ENCODE results near the gene SLC22A12. TPM values are rescaled to one million over a fixed set of nuclear protein-coding genes. Genes with fewer than 3 reads are reported as not detected.

SLC22A12 gene
- total and polyA plus RNA-seq, 2 donors (not counting 3 experiments of a cell fraction or from before 2014, with no cell fraction given) = not detected

GRCh38 chr11:64629103-64629502, 38.1 kb downstream of the SLC22A12 start:
- CTCF ChIA-PET = no interaction called here

More at GRCh38 chr11:64629103-64629502, 38.1 kb downstream of the SLC22A12 start:
- H3K27me3 ChIP-seq (ENCODE audit: control insufficient read depth in 2 of 2, insufficient read depth in 2 of 2, low read length in 2 of 2) = peaks cover 0 to 4% of the 10 kb centered on the region in 2 experiments
- H3K9ac ChIP-seq (replicated peaks; ENCODE audit: extremely low read depth, insufficient read depth, low read length) = no peak overlapping the region
- POLR2A ChIA-PET = no interaction called here
- no peaks in the 10 kb centered on the region for H3K79me2 ChIP-seq (ENCODE audit: control insufficient read depth, insufficient read depth, low read length)
- no peak for FAIRE-seq
- intact Hi-C loops (cut with micrococcal nuclease) = no loop called here
- H3K9me3 ChIP-seq (replicated peaks; ENCODE audit: control insufficient read depth, insufficient read depth, low read length) = no peaks in the 10 kb centered on the region
- H3K9me1 ChIP-seq (replicated peaks; ENCODE audit: control insufficient read depth, extremely low read depth, insufficient read depth, low read length) = no peaks in the 10 kb centered on the region
- dilution Hi-C loops (cut with MboI; ENCODE audit: extremely low pct_ligation_motif_present, low sequenced_read_pairs) = loop anchor here (25.0 kb wide), 1 partner anchor 117 kb away; no protein-coding TSS in a partner anchor
- no peak overlapping the region for H3K4me2 ChIP-seq (ENCODE audit: insufficient read depth, low read length)
- H3K27ac ChIP-seq (ENCODE audit: insufficient read depth, low read depth, low read length) = no peak overlapping the region
- no peak overlapping the region for H2AFZ ChIP-seq (ENCODE audit: low read depth, low read length)
- TF ChIP-seq, protein P1, sequence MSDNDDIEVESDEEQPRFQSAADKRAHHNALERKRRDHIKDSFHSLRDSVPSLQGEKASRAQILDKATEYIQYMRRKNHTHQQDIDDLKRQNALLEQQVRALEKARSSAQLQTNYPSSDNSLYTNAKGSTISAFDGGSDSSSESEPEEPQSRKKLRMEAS (IDR thresholded peaks at IDR 0.05; ENCODE audit: insufficient read depth, insufficient read length) = no peak
- TF ChIP-seq MYC (IDR thresholded peaks at IDR 0.05; ENCODE audit: low read depth, low read length) (no peak), POLR2A (IDR thresholded peaks at IDR 0.05; ENCODE audit: low read depth, low read length) (no peak), EZH2 (IDR thresholded peaks at IDR 0.05; ENCODE audit: borderline replicate concordance, low read depth, low read length, severe bottlenecking) (no peak), POLR2AphosphoS5 (IDR thresholded peaks at IDR 0.05; ENCODE audit: insufficient read depth, low read depth, low read length) (no peak), GATA2 (IDR thresholded peaks at IDR 0.05; ENCODE audit: insufficient read depth, insufficient read length, low read depth, low read length) (no peak), FOS (IDR thresholded peaks at IDR 0.05; ENCODE audit: borderline replicate concordance, insufficient read depth, low read length) (no peak)
- TF ChIP-seq, protein P2, sequence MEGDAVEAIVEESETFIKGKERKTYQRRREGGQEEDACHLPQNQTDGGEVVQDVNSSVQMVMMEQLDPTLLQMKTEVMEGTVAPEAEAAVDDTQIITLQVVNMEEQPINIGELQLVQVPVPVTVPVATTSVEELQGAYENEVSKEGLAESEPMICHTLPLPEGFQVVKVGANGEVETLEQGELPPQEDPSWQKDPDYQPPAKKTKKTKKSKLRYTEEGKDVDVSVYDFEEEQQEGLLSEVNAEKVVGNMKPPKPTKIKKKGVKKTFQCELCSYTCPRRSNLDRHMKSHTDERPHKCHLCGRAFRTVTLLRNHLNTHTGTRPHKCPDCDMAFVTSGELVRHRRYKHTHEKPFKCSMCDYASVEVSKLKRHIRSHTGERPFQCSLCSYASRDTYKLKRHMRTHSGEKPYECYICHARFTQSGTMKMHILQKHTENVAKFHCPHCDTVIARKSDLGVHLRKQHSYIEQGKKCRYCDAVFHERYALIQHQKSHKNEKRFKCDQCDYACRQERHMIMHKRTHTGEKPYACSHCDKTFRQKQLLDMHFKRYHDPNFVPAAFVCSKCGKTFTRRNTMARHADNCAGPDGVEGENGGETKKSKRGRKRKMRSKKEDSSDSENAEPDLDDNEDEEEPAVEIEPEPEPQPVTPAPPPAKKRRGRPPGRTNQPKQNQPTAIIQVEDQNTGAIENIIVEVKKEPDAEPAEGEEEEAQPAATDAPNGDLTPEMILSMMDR (IDR thresholded peaks at IDR 0.05; ENCODE audit: extremely low read depth in 1 of 2, insufficient read depth in 1 of 2, low read depth in 1 of 2, low read length in 2 of 2) = no peak
- H4K20me1 ChIP-seq (replicated peaks; ENCODE audit: control insufficient read depth, extremely low read depth, insufficient read depth, low read length) = no peaks in the 10 kb centered on the region
- no TSS peak for BruUV-seq (replicated peaks)
- H3K4me1 ChIP-seq (ENCODE audit: control insufficient read depth, extremely low read depth, insufficient read depth, low read length) = no peaks in the 10 kb centered on the region
- H3K36me3 ChIP-seq (ENCODE audit: control insufficient read depth in 2 of 2, extremely low read depth in 1 of 2, insufficient read depth in 2 of 2, low read length in 2 of 2) = no peaks in the 10 kb centered on the region
- DNase-seq (ENCODE audit: low read depth, low spot score) = no peak
- H3K4me3 ChIP-seq (replicated peaks in 1 of 3; ENCODE audit: insufficient read depth in 1 of 3, low read depth in 1 of 3, low read length in 3 of 3) = no peak overlapping the region
